Thyroid gland (tissue), 4 donors: ENCODE results near the gene SERBP1.

Experiments used
- CTCF ChIP-seq, 6 experiments: fragments of 200-600 bp in 3 of 6; fragments of 450-650 bp in 3 of 6; sonication (generic) in 3 of 6; IDR thresholded peaks; one replicate each; pipeline ENCODE4 v1.5.1; 2016 to 2019; ENCODE audit warnings: antibody characterized with exemption in 6 of 6, mild to moderate bottlenecking in 2 of 6, inconsistent platforms in 1 of 6, moderate library complexity in 1 of 6
- POLR2A ChIP-seq, 2 donors: fragments of 450-650 bp; IDR thresholded peaks; one replicate each; pipeline ENCODE4 v1.6.1; 2017; ENCODE audit warnings: antibody characterized with exemption in 2 of 2, mild to moderate bottlenecking in 2 of 2, moderate library complexity in 1 of 2

DNA sequence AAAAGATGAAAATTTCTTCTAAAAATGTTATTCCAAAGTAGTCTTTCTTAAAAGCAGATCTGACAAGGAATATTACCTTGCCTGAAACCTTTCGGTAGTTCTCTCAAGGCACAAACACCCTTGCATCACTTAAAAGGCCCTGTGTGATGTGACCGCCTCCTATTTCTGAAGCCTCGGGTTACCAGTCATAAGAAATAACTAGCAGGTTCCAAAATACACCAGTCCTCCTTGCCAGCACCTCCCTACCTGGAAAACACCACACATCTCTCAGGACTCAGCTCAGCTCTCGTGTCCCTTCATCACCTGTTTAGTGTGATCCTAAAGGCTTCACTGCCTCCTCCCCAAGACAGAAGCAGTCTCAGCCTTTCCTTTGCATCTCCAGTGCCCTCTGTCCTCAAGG is 35.7 kb downstream of the SERBP1 start:
- TF ChIP-seq CTCF (IDR thresholded peaks at IDR 0.05) (no peak), POLR2A (IDR thresholded peaks at IDR 0.05) (no peak)
